Kidney epithelial cell (primary cell): ENCODE data around the gene SLC25A22. TPM values are rescaled to one million over a fixed set of nuclear protein-coding genes. Genes with fewer than 3 reads are reported as not detected.

ENCODE experiments used
- DNase-seq: peaks from one replicate; pipeline ENCODE4 v3.0.0-alpha.2; 2010; ENCODE audit warnings: low read depth
- H3K27me3 ChIP-seq: 2 replicates; pipeline ENCODE4 v1.6.0; 2011; ENCODE audit warnings: low read length; ENCODE audit not compliant: control insufficient read depth, insufficient read depth
- H3K36me3 ChIP-seq: 2 replicates; pipeline ENCODE4 v1.5.1; 2011; ENCODE audit warnings: low read length; ENCODE audit not compliant: control insufficient read depth, insufficient read depth
- H3K4me3 ChIP-seq: 2 replicates; pipeline ENCODE4 v1.5.1; 2011; ENCODE audit warnings: low read depth, mild to moderate bottlenecking, control low read depth, low read length
- CTCF ChIP-seq: IDR thresholded peaks from 2 replicates; pipeline ENCODE4 v1.5.1; 2011; ENCODE audit warnings: mild to moderate bottlenecking, moderate library complexity, low read length, control low read depth, inconsistent platforms; ENCODE audit not compliant: insufficient read depth, poor library complexity, severe bottlenecking
- total RNA-seq: library from RNA; depleted of rRNA; stranded (reverse); fragments of >200 nt; gene quantifications from 2 replicates; pipeline ENCODE4 v1.2.3, GENCODE V29; 2015

The SLC25A22 gene
- total RNA-seq, 1 donor from 2014 or later, result 17.1 TPM

GRCh38 chr11:764322-765024 lies 33.6 kb downstream of the SLC25A22 start:
- H3K36me3 ChIP-seq, result peaks cover 8% of the 10 kb centered on the region
- DNase-seq, result no peak
- no peaks in the 10 kb centered on the region for H3K27me3 ChIP-seq
- no peak for TF ChIP-seq CTCF
- H3K4me3 ChIP-seq, result no peak overlapping the region

GRCh38 chr11:763549-764321 lies 34.3 kb downstream of the SLC25A22 start:
- Histone ChIP-seq H3K36me3 (peaks cover 8% of the 10 kb centered on the region), H3K4me3 (no peak overlapping the region), H3K27me3 (no peaks in the 10 kb centered on the region)
- TF ChIP-seq CTCF, result no peak
- DNase-seq, result no peak

- Histone ChIP-seq H3K4me3 (no peak overlapping the region), H3K36me3 (peaks cover 8% of the 10 kb centered on the region), H3K27me3 (no peaks in the 10 kb centered on the region)
- TF ChIP-seq CTCF, result no peak
- no peak for DNase-seq
Measured at GRCh38 chr11:763073-763463, 35.0 kb downstream of the SLC25A22 start.

- TF ChIP-seq CTCF, result peak; percentile 14
- Histone ChIP-seq H3K27me3 (no peaks in the 10 kb centered on the region), H3K4me3 (no peak overlapping the region), H3K36me3 (peaks cover 8% of the 10 kb centered on the region)
- DNase-seq, result no peak
Measured at GRCh38 chr11:762421-763072, 35.5 kb downstream of the SLC25A22 start.

GRCh38 chr11:761526-762108 lies 36.5 kb downstream of the SLC25A22 start:
- no peak for DNase-seq
- Histone ChIP-seq H3K27me3 (no peaks in the 10 kb centered on the region), H3K36me3 (peaks cover 9% of the 10 kb centered on the region), H3K4me3 (no peak overlapping the region)
- no peak for TF ChIP-seq CTCF
